GM12878 (cell line): ENCODE measurements around the gene ZC3H10. TPM values are rescaled to one million over a fixed set of nuclear protein-coding genes. Genes with fewer than 3 reads are reported as not detected.

Source experiments
- ATAC-seq: fragments of 200-7000 bp; cut with Tn5 transposase; 3 replicates; pipeline ENCODE4 v1.9.1; 2020; ENCODE audit warnings: mild to moderate bottlenecking, moderate library complexity
- BruUV-seq: library from RNA; stranded (reverse); fragments of 400-500 nt; replicated peaks from 2 replicates; lab custom pipeline; 2021; lab: Mats Ljungman, UMichigan
- CTCF ChIA-PET: fragments of 300-600 bp; sonication (Branson Sonifier 250); formaldehyde crosslinking; extraction: SDS; loops from one replicate; lab custom pipeline; 2021; ENCODE audit warnings: inconsistent platforms; lab: Yijun Ruan, JAX
- POLR2A ChIA-PET: fragments of 350-600 bp; formaldehyde crosslinking; extraction: SDS; loops from one replicate; lab custom pipeline; 2021; ENCODE audit warnings: inconsistent platforms; lab: Charles Lee
- RAD21 ChIA-PET: fragments of 300-600 bp; sonication (Branson Sonifier 250); formaldehyde crosslinking; loops from one replicate; lab custom pipeline; 2023; ENCODE audit warnings: antibody characterized with exemption; ENCODE audit not compliant: unreplicated experiment; lab: Charles Lee
- SMC1A ChIA-PET: fragments of 300-600 bp; sonication (Branson Sonifier 250); formaldehyde crosslinking; loops from one replicate; lab custom pipeline; 2023; ENCODE audit not compliant: unreplicated experiment, uncharacterized antibody; lab: Charles Lee
- DNase-seq: peaks from one replicate; pipeline ENCODE4 v3.0.0-alpha.2; 2011; ENCODE audit warnings: low read depth, low spot score
- FAIRE-seq: peaks from 3 replicates; lab custom pipeline; 2011; peaks lifted over from hg19 to GRCh38; lab: Jason Lieb, UNC
- H2AFZ ChIP-seq: 2 replicates; pipeline ENCODE4 v1.6.0; 2011; ENCODE audit warnings: low read depth, low read length, control low read depth; ENCODE audit not compliant: control insufficient read depth
- H3K27ac ChIP-seq: 2 replicates; pipeline ENCODE4 v1.5.1; 2011; ENCODE audit warnings: control low read depth; ENCODE audit not compliant: control insufficient read depth, insufficient read depth
- H3K27me3 ChIP-seq, 2 experiments: replicated peaks in 1 of 2; 2 replicates each; pipeline versions ENCODE4 v1.6.0 to v1.6.1; 2011; ENCODE audit warnings: low read length in 1 of 2; ENCODE audit not compliant: control insufficient read depth in 2 of 2, insufficient read depth in 2 of 2
- H3K36me3 ChIP-seq, 2 experiments: 2 replicates each; pipeline ENCODE4 v1.5.1; 2011; ENCODE audit warnings: low read length in 1 of 2; ENCODE audit not compliant: control insufficient read depth in 2 of 2, insufficient read depth in 2 of 2
- H3K4me1 ChIP-seq: 2 replicates; pipeline ENCODE4 v1.6.1; 2011; ENCODE audit warnings: mild to moderate bottlenecking, low read length, moderate library complexity, mixed read lengths; ENCODE audit not compliant: control insufficient read depth, insufficient read depth
- H3K4me2 ChIP-seq: 2 replicates; pipeline ENCODE4 v1.6.0; 2011; ENCODE audit warnings: control low read depth; ENCODE audit not compliant: control insufficient read depth, insufficient read depth
- H3K4me3 ChIP-seq: fragments of 200-600 bp; sonication (generic); 2 replicates; pipeline ENCODE4 v1.5.1; 2016
- H3K79me2 ChIP-seq: 2 replicates; pipeline ENCODE4 v1.6.0; 2011; ENCODE audit warnings: low read length; ENCODE audit not compliant: control insufficient read depth, insufficient read depth
- H3K9ac ChIP-seq: 2 replicates; pipeline ENCODE4 v1.8.0; 2011; ENCODE audit warnings: low read length, control low read depth, mixed read lengths; ENCODE audit not compliant: control insufficient read depth, insufficient read depth
- H3K9me3 ChIP-seq: replicated peaks from 3 replicates; pipeline ENCODE4 v1.5.1; 2011; ENCODE audit warnings: mild to moderate bottlenecking, low read length; ENCODE audit not compliant: control insufficient read depth, insufficient read depth
- H4K20me1 ChIP-seq: 2 replicates; pipeline ENCODE4 v1.6.0; 2011; ENCODE audit not compliant: control insufficient read depth, insufficient read depth
- ATF7 ChIP-seq: fragments of 450-650 bp; IDR thresholded peaks from 2 replicates; pipeline ENCODE4 v1.6.1; 2016; ENCODE audit warnings: low read depth, mild to moderate bottlenecking
- CBFB ChIP-seq: IDR thresholded peaks from 2 replicates; pipeline ENCODE4 v1.6.1; 2016; ENCODE audit warnings: antibody characterized with exemption, low read depth
- EED ChIP-seq: sonication (generic); IDR thresholded peaks from 2 replicates; pipeline ENCODE4 v1.6.1; 2016; ENCODE audit warnings: antibody characterized with exemption, low read depth
- EP300 ChIP-seq, 2 experiments: fragments of 150-350 bp in 1 of 2; IDR thresholded peaks; 2 replicates each; pipeline ENCODE4 v1.6.1; 2011 to 2012; ENCODE audit warnings: low read depth in 2 of 2, low read length in 2 of 2, borderline replicate concordance in 1 of 2, improper control_type of control experiment in 1 of 2, inconsistent platforms in 1 of 2; ENCODE audit not compliant: control insufficient read depth in 1 of 2
- IKZF1 ChIP-seq: fragments of 450-650 bp; conservative IDR thresholded peaks from 2 replicates; pipeline ENCODE4 v1.6.1; 2017; ENCODE audit warnings: antibody characterized with exemption, mild to moderate bottlenecking
- IRF4 ChIP-seq: IDR thresholded peaks from 2 replicates; pipeline ENCODE4 v1.6.1; 2011; ENCODE audit warnings: low read depth, low read length
- WGBS: methylation state at CpG from one replicate; pipeline ENCODE4 v1.1.6; 2016; ENCODE audit warnings: low lambda C conversion rate; ENCODE audit not compliant: insufficient replicate concordance, insufficient coverage; ENCODE audit errors: missing lambda C conversion rate; 5-methylcytosine and 5-hydroxymethylcytosine counted together
- in situ Hi-C: fragments of 300-500 bp; cut with MboI; formaldehyde crosslinking; loops from 9 replicates; pipeline ENCODE4 v1.14.3; 2018; ENCODE audit warnings: mixed read lengths
- intact Hi-C: fragments of 100-400 bp; cut with micrococcal nuclease; formaldehyde crosslinking; loops from one replicate; pipeline ENCODE4 v1.14.2; 2022; ENCODE audit not compliant: unreplicated experiment
- polyA plus RNA-seq, 11 experiments: library from polyadenylated mRNA; depleted of rRNA in 4 of 11; unstranded in 6 of 11; stranded (reverse) in 5 of 11; fragments of >200 nt; fragmentation: Nextera tagmentation in 4 of 11; fragmentation: Illumina TruSeq in 1 of 11; extraction: Ambion mirVana in 4 of 11; extraction: Trizol in 1 of 11; gene quantifications; 1 replicate in 1 of 11; 2 replicates in 10 of 11; pipeline versions ENCODE4 v1.2.1 to v1.2.3, GENCODE V29; 2011 to 2016; ENCODE audit warnings: inconsistent platforms in 2 of 11, missing spikeins in 2 of 11, low read depth in 1 of 11
- total RNA-seq, 4 experiments: library from RNA; depleted of rRNA in 3 of 4; stranded (reverse); fragments of >200 nt in 3 of 4; fragmentation: Illumina TruSeq in 1 of 4; extraction: Trizol in 1 of 4; gene quantifications; 2 replicates each; pipeline versions ENCODE4 v1.2.1 to v1.2.3, GENCODE V29; 2013 to 2021
- TF ChIP-seq, protein P1 (sequence below): IDR thresholded peaks from 2 replicates; pipeline ENCODE4 v1.6.1; 2012; ENCODE audit warnings: mild to moderate bottlenecking, low read depth, low read length
- TF ChIP-seq, protein P2 (sequence below): IDR thresholded peaks from 2 replicates; pipeline ENCODE4 v1.6.1; 2012; ENCODE audit warnings: low read depth, low read length, improper control_type of control experiment
- TF ChIP-seq, protein P3 (sequence below): fragments of 450-650 bp; IDR thresholded peaks from 2 replicates; pipeline ENCODE4 v1.6.1; 2017; ENCODE audit warnings: low read depth, mild to moderate bottlenecking, moderate library complexity

The ZC3H10 gene
- total and polyA plus RNA-seq, 10 of the 15 experiments (the other 5 are each of a cell fraction or from before 2014, with no cell fraction given): 0.56 to 6.4 (median 3.7) TPM

DNA sequence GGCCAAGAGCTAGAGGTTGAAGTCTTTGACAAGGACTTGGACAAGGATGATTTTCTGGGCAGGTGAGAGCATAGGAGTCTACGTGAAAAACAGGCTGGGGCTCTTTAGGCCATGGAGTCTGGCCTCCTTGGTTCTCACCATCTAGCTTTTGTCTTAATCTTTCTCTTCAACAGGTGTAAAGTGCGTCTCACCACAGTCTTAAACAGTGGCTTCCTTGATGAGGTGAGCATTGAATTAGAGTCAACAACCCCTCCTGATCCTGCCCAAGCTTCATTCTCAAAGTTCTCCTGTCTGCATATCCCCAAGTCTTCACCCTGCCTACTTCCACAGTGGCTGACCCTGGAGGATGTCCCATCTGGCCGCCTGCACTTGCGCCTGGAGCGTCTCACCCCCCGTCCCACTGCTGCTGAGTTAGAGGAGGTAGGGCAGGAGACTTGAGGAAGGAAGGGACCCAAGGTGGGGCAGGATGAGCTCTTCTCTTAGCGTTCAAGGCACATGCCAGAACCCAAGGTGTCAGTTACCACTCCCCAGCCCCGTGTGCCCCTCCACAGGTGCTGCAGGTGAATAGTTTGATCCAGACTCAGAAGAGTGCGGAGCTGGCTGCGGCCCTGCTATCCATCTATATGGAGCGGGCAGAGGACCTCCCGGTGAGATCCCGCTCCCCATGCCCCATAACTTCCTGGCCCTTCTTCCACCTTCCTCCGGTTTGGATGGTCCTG is 19.9 kb downstream of the ZC3H10 start:
- no peak for DNase-seq

More for the DNA sequence above, 19.9 kb downstream of the ZC3H10 start:
- Histone ChIP-seq H3K9me3 (no peaks in the 10 kb centered on the region), H3K9ac (no peak overlapping the region), H3K27me3 (no peaks in the 10 kb centered on the region), H3K4me3 (no peak overlapping the region), H2AFZ (no peak overlapping the region), H3K27ac (no peak overlapping the region), H4K20me1 (no peaks in the 10 kb centered on the region), H3K4me2 (no peak overlapping the region), H3K79me2 (no peaks in the 10 kb centered on the region), H3K36me3 (peaks cover 15 to 25% of the 10 kb centered on the region in 2 experiments), H3K4me1 (no peaks in the 10 kb centered on the region)
- ChIA-PET POLR2A (interaction anchor here (1.2 kb wide), 1 partner anchor 10 kb away, joined by 5 read pairs; the partner anchor contains the start of gene ESYT1), SMC1A (no interaction called here), RAD21 (no interaction called here), CTCF (interaction anchor here (2.4 kb wide), 1 partner anchor 11 kb away, joined by 11 read pairs; the partner anchor contains the start of gene ESYT1)
- TF ChIP-seq, protein P1, sequence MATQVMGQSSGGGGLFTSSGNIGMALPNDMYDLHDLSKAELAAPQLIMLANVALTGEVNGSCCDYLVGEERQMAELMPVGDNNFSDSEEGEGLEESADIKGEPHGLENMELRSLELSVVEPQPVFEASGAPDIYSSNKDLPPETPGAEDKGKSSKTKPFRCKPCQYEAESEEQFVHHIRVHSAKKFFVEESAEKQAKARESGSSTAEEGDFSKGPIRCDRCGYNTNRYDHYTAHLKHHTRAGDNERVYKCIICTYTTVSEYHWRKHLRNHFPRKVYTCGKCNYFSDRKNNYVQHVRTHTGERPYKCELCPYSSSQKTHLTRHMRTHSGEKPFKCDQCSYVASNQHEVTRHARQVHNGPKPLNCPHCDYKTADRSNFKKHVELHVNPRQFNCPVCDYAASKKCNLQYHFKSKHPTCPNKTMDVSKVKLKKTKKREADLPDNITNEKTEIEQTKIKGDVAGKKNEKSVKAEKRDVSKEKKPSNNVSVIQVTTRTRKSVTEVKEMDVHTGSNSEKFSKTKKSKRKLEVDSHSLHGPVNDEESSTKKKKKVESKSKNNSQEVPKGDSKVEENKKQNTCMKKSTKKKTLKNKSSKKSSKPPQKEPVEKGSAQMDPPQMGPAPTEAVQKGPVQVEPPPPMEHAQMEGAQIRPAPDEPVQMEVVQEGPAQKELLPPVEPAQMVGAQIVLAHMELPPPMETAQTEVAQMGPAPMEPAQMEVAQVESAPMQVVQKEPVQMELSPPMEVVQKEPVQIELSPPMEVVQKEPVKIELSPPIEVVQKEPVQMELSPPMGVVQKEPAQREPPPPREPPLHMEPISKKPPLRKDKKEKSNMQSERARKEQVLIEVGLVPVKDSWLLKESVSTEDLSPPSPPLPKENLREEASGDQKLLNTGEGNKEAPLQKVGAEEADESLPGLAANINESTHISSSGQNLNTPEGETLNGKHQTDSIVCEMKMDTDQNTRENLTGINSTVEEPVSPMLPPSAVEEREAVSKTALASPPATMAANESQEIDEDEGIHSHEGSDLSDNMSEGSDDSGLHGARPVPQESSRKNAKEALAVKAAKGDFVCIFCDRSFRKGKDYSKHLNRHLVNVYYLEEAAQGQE: no peak
- TF ChIP-seq IKZF1: no peak
- TF ChIP-seq, protein P2, sequence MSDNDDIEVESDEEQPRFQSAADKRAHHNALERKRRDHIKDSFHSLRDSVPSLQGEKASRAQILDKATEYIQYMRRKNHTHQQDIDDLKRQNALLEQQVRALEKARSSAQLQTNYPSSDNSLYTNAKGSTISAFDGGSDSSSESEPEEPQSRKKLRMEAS: no peak
- no peak for TF ChIP-seq CBFB
- TF ChIP-seq, protein P3, sequence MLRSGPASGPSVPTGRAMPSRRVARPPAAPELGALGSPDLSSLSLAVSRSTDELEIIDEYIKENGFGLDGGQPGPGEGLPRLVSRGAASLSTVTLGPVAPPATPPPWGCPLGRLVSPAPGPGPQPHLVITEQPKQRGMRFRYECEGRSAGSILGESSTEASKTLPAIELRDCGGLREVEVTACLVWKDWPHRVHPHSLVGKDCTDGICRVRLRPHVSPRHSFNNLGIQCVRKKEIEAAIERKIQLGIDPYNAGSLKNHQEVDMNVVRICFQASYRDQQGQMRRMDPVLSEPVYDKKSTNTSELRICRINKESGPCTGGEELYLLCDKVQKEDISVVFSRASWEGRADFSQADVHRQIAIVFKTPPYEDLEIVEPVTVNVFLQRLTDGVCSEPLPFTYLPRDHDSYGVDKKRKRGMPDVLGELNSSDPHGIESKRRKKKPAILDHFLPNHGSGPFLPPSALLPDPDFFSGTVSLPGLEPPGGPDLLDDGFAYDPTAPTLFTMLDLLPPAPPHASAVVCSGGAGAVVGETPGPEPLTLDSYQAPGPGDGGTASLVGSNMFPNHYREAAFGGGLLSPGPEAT: no peak
- TF ChIP-seq EED: no peak
- TF ChIP-seq EP300 (IDR thresholded peaks at IDR 0.05; ENCODE audit: borderline replicate concordance in 1 of 2, control insufficient read depth in 1 of 2, low read depth in 2 of 2, low read length in 2 of 2): no peak
- TF ChIP-seq ATF7: no peak
- no peak for TF ChIP-seq IRF4
- in situ Hi-C loops: no loop called here
- FAIRE-seq (no peak), ATAC-seq (no peak)
- WGBS: 98% methylated on average over 14 of the region's 14 CpGs
- BruUV-seq: no TSS peak
- intact Hi-C loops: no loop called here
